SH-SY5Y (cell line): ENCODE data around the gene LMCD1.

Source experiments
- GATA2 ChIP-seq: IDR thresholded peaks from 2 replicates; pipeline ENCODE4 v1.6.1; 2011; ENCODE audit warnings: mild to moderate bottlenecking, low read depth, low read length
- GATA3 ChIP-seq: IDR thresholded peaks from 2 replicates; pipeline ENCODE4 v1.6.1; 2011; ENCODE audit warnings: low read depth, mild to moderate bottlenecking, low read length, moderate library complexity

The LMCD1 gene

GRCh38 chr3:8529181-8529637 lies 27.6 kb downstream of the LMCD1 start:
- TF ChIP-seq GATA2 = 0 out of 2 replicates have a peak, but pooled peaks have one; percentile 14
- no peak for TF ChIP-seq GATA3

GRCh38 chr3:8529738-8530525 lies 28.3 kb downstream of the LMCD1 start:
- TF ChIP-seq GATA3 (no peak), GATA2 (no peak)

- TF ChIP-seq GATA3 (no peak), GATA2 (no peak)
These were observed 29.0 kb downstream of the LMCD1 start for GRCh38 chr3:8530581-8530980.

GRCh38 chr3:8532251-8532871 lies 30.7 kb downstream of the LMCD1 start:
- TF ChIP-seq GATA3 (no peak), GATA2 (no peak)

- TF ChIP-seq GATA2 = no peak
- TF ChIP-seq GATA3 = no peak
These were observed 34.8 kb downstream of the LMCD1 start for GRCh38 chr3:8536096-8537056.

GRCh38 chr3:8537440-8537839 lies 35.8 kb downstream of the LMCD1 start:
- TF ChIP-seq GATA2 = no peak
- TF ChIP-seq GATA3 = no peak

- TF ChIP-seq GATA2 = no peak
- TF ChIP-seq GATA3 = no peak
These were observed 36.6 kb downstream of the LMCD1 start for GRCh38 chr3:8538223-8538622.

- TF ChIP-seq GATA3 = no peak
- no peak for TF ChIP-seq GATA2
These were observed 37.3 kb downstream of the LMCD1 start for GRCh38 chr3:8538913-8539312.

GRCh38 chr3:8539419-8539818 lies 37.8 kb downstream of the LMCD1 start:
- no peak for TF ChIP-seq GATA3
- TF ChIP-seq GATA2 = no peak

GRCh38 chr3:8540456-8540855 lies 38.8 kb downstream of the LMCD1 start:
- TF ChIP-seq GATA3 (no peak), GATA2 (no peak)

GRCh38 chr3:8541486-8541885 lies 39.9 kb downstream of the LMCD1 start:
- no peak for TF ChIP-seq GATA2

- TF ChIP-seq GATA2 (no peak), GATA3 (no peak)
These were observed 40.8 kb downstream of the LMCD1 start for GRCh38 chr3:8542190-8543135.

GRCh38 chr3:8546609-8547008 lies 45.0 kb downstream of the LMCD1 start:
- TF ChIP-seq GATA3 = no peak
- TF ChIP-seq GATA2 = no peak
